Adrenal gland (tissue), 12 donors: ENCODE measurements around the gene FILIP1. TPM values are rescaled to one million over a fixed set of nuclear protein-coding genes. Genes with fewer than 3 reads are reported as not detected.

Source experiments
- DNase-seq, 7 donors: peaks; one replicate each; pipeline ENCODE4 v3.0.0-alpha.2; 2019 to 2020
- H3K27ac ChIP-seq, 5 donors: fragments of 200-600 bp; sonication (generic) in 4 of 5; 1 replicate in 3 of 5; 2 replicates in 2 of 5; pipeline versions ENCODE4 v1.5.1 to v1.8.0; 2016 to 2020; ENCODE audit warnings: mild to moderate bottlenecking in 1 of 5
- H3K27me3 ChIP-seq: fragments of 200-600 bp; 2 replicates; pipeline ENCODE4 v1.8.0; 2021
- H3K36me3 ChIP-seq, 2 donors: fragments of 200-600 bp; replicated peaks in 1 of 2; 1 replicate in 1 of 2; 2 replicates in 1 of 2; pipeline versions ENCODE4 v1.5.1 to v1.8.0; 2018 to 2022
- H3K4me1 ChIP-seq, 2 donors: fragments of 200-600 bp; replicated peaks in 1 of 2; 1 replicate in 1 of 2; 2 replicates in 1 of 2; pipeline versions ENCODE4 v1.5.1 to v1.8.0; 2018 to 2021
- H3K4me3 ChIP-seq, 4 donors: fragments of 200-600 bp; sonication (generic) in 3 of 4; one replicate each; pipeline ENCODE4 v1.5.1; 2016 to 2018
- H3K9me3 ChIP-seq, 3 donors: fragments of 200-600 bp; sonication (generic) in 1 of 3; replicated peaks in 1 of 3; 1 replicate in 2 of 3; 2 replicates in 1 of 3; pipeline versions ENCODE4 v1.5.1 to v1.8.0; 2016 to 2021
- CTCF ChIP-seq, 6 experiments: fragments of 450-650 bp in 4 of 6; fragments of 200-600 bp in 2 of 6; sonication (generic) in 1 of 6; IDR thresholded peaks; 1 replicate in 5 of 6; 2 replicates in 1 of 6; pipeline versions ENCODE4 v1.5.1 to v1.8.0; 2016 to 2021; ENCODE audit warnings: antibody characterized with exemption in 6 of 6, mild to moderate bottlenecking in 2 of 6, moderate library complexity in 1 of 6
- POLR2A ChIP-seq, 2 donors: fragments of 450-650 bp; IDR thresholded peaks; one replicate each; pipeline ENCODE4 v1.6.1; 2017; ENCODE audit warnings: antibody characterized with exemption in 2 of 2, mild to moderate bottlenecking in 2 of 2, moderate library complexity in 1 of 2
- WGBS, 4 donors: extraction: QIAGEN DNeasy Blood & Tissue Kit in 2 of 4; methylation state at CpG; one replicate each; pipeline versions ENCODE4 v1.1.5 to v1.1.7; 2013 to 2017; 5-methylcytosine and 5-hydroxymethylcytosine counted together
- intact Hi-C, 2 donors: fragments of 100-400 bp; cut with DNase I; formaldehyde crosslinking; loops; one replicate each; pipeline versions ENCODE4 v1.14.1 to v1.15.0; 2022 to 2023
- polyA plus RNA-seq, 3 donors: library from polyadenylated mRNA; stranded (reverse); fragments of 200-250 nt in 2 of 3; fragments of 350-450 nt in 1 of 3; fragmentation: Illumina TruSeq in 1 of 3; extraction: RNeasy Lipid Tissue Mini Kit (QIAGEN cat#74804) in 1 of 3; gene quantifications; one replicate each; pipeline ENCODE4 v1.2.3, GENCODE V29; 2013 to 2014
- total RNA-seq, 9 donors: library from RNA; depleted of rRNA in 4 of 9; stranded (reverse); fragments of >200 nt in 4 of 9; fragments of 120-200 nt in 1 of 9; fragmentation: NEBNext Ultra II Directional in 1 of 9; extraction: Animal tissue kit (Norgen Biotek cat#: 25700) in 1 of 9; gene quantifications; one replicate each; pipeline versions ENCODE4 v1.1.0 to v1.2.4, GENCODE V29; 2013 to 2023
- donor health status: healthy with polysubstance abuse.
- donor health status: Bipolar disorder and iron deficiency.
- donor health status: DM: yes; HTN: yes; CAD: no.
- donor health status: DM: no; HTN: no; CAD: no.
- donor health status: DM: no; HTN: no; CAD: no.
- donor health status: DM: yes; HTN: yes; CAD: no.

FILIP1 gene
- total and polyA plus RNA-seq, 12 donors: 0.94 to 8.0 (median 2.3) TPM

GRCh38 chr6:75531174-75531573 is 37.6 kb upstream of the FILIP1 start:
- H3K27ac ChIP-seq: no peak overlapping the region
- H3K4me3 ChIP-seq: no peak overlapping the region
- no peaks in the 10 kb centered on the region for H3K9me3 ChIP-seq
- H3K36me3 ChIP-seq: no peaks in the 10 kb centered on the region
- 36 to 48% (median 40%) methylated on average over 1 of the region's 1 CpG for WGBS, 4 donors
- no peak for DNase-seq
- H3K27me3 ChIP-seq: no peaks in the 10 kb centered on the region
- TF ChIP-seq CTCF (IDR thresholded peaks at IDR 0.05) (no peak), POLR2A (IDR thresholded peaks at IDR 0.05) (no peak)
- no peaks in the 10 kb centered on the region for H3K4me1 ChIP-seq
- intact Hi-C loops: no loop called here

- Histone ChIP-seq H3K9me3 (no peaks in the 10 kb centered on the region), H3K4me3 (no peak overlapping the region), H3K27me3 (no peaks in the 10 kb centered on the region), H3K36me3 (no peaks in the 10 kb centered on the region), H3K27ac (no peak overlapping the region), H3K4me1 (no peaks in the 10 kb centered on the region)
- TF ChIP-seq CTCF (IDR thresholded peaks at IDR 0.05) (no peak), POLR2A (IDR thresholded peaks at IDR 0.05) (no peak)
- DNase-seq: no peak
- intact Hi-C loops: no loop called here
- WGBS, 4 donors: 77 to 86% (median 82%) methylated on average over 4 of the region's 4 CpGs
Observed at GRCh38 chr6:75530696-75531095, 37.1 kb upstream of the FILIP1 start.

DNA sequence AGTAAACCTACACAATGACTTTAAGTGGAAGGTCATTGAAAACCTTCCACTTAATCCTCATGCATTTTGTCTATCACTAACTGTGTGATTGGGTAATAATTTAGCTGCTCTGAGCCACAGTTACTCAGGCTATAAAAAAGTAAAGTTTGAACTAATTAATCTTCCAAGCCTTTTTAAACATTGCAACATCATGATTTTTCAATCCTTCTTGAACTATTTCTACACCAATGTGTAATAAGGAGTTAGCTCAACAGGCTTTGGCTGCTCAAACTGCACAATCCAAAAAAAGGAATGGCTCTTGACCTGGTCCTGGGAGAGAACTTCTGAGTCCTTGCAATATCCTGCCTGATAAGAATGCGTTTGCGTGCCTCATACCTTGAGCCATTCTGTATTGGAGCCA is 34.8 kb upstream of the FILIP1 start:
- no peaks in the 10 kb centered on the region for H3K27me3 ChIP-seq
- no peak overlapping the region for H3K27ac ChIP-seq
- intact Hi-C loops: loop anchor here (5.0 to 10.0 kb wide), 2 partner anchors 231 to 234 kb away; no protein-coding TSS in a partner anchor
- peak in 2 of 7 donors; percentile 7 to 16 for DNase-seq
- no peaks in the 10 kb centered on the region for H3K4me1 ChIP-seq
- no peaks in the 10 kb centered on the region for H3K9me3 ChIP-seq
- no peak overlapping the region for H3K4me3 ChIP-seq
- no peaks in the 10 kb centered on the region for H3K36me3 ChIP-seq
- 46 to 72% (median 61%) methylated on average over 2 of the region's 2 CpGs for WGBS, 4 donors
- TF ChIP-seq CTCF (IDR thresholded peaks at IDR 0.05) (no peak), POLR2A (IDR thresholded peaks at IDR 0.05) (no peak)

DNA sequence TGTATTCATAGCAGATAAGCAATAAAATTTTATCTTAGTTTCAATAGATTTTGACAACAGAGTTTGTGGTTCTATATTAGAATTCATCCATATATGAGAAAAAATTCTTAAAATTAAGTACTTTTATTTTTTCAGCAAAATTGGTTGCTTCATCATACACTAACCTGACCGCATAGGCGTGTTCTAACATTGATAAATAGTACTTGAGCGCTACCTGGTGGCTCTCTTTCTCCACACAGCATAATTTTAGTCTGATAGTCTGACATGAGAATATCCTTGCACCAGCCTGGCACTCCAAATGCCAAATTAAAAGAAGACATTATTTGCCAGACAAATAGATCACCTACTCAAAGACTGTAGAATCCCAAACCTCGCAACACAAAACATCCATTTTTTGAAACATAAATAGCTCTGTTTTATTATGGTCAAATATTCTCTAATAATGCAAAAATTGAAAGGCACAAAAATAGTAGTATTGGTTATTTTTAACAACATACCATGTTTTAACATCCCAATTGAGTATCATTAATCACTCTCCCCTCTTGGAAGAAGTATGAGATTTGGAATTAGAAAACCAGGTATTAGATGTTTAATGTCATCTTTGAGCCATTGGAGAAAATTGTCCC is 33.0 kb upstream of the FILIP1 start:
- peak; percentile 30 to 86 (median 61) for DNase-seq
- Histone ChIP-seq H3K36me3 (no peaks in the 10 kb centered on the region), H3K4me3 (no peak overlapping the region), H3K4me1 (no peaks in the 10 kb centered on the region), H3K27me3 (no peaks in the 10 kb centered on the region), H3K9me3 (no peaks in the 10 kb centered on the region), H3K27ac (no peak overlapping the region)
- 6 to 10% (median 9%) methylated on average over 4 of the region's 4 CpGs for WGBS, 4 donors
- TF ChIP-seq CTCF (IDR thresholded peaks at IDR 0.05) (peak in 5 of 6 experiments; percentile 72 to 86 (median 84)), POLR2A (IDR thresholded peaks at IDR 0.05) (no peak)
- intact Hi-C loops: loop anchor here (5.0 to 10.0 kb wide), 2 partner anchors 229 to 232 kb away; no protein-coding TSS in a partner anchor
